ENCODE results near the gene NTHL1. TPM values are rescaled to one million over a fixed set of nuclear protein-coding genes. Genes with fewer than 3 reads are reported as not detected.
A peak's percentile ranks its signal among the peaks of the same experiment; 100 is the strongest.

NTHL1 gene
- total and polyA plus RNA-seq, 2 of the 13 experiments (the other 11 are each of a cell fraction or from before 2014, with no cell fraction given), result 47.5 to 64.9 TPM

DNA sequence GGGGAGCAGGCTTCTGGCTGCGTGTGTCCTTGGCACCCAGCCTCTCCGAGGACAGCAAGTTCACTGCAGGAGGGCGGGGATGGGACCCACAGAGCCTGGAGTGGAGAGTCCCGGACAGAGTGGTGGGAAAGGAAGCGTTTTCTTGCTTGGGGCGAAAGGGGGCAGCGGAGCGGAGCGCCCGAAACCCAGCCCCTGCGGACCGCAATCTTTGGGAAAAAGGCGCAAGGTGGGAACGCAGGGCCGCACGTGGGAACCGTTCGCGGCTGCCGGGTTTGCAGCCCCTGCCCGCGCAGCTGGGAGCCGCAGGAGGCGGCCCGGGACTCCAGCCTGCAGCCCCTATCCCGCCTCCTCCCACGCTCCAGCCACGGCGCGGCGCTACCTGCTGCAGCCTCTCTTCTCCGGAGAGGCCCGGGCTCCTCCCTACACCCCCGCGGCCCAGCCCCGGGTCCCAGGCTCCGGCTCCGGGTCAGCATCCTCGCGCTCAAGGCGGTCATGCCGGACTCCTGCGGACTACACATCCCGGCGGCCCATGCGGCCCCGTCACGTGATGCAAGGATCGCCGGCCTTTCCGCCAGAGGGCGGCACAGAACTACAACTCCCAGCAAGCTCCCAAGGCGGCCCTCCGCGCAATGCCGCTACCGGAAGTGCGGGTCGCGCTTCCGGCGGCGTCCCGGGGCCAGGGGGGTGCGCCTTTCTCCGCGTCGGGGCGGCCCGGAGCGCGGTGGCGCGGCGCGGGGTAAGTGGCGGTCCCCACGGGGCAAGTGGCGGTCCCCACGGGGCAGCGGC is at the start of gene NTHL1, which contains the start of gene TSC2 (continued):
- TF ChIP-seq, protein P1, sequence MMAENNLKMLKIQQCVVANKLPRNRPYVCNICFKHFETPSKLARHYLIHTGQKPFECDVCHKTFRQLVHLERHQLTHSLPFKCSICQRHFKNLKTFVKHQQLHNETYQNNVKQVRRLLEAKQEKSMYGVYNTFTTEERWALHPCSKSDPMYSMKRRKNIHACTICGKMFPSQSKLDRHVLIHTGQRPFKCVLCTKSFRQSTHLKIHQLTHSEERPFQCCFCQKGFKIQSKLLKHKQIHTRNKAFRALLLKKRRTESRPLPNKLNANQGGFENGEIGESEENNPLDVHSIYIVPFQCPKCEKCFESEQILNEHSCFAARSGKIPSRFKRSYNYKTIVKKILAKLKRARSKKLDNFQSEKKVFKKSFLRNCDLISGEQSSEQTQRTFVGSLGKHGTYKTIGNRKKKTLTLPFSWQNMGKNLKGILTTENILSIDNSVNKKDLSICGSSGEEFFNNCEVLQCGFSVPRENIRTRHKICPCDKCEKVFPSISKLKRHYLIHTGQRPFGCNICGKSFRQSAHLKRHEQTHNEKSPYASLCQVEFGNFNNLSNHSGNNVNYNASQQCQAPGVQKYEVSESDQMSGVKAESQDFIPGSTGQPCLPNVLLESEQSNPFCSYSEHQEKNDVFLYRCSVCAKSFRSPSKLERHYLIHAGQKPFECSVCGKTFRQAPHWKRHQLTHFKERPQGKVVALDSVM (CRISPR knock-in tag; IDR thresholded peaks at IDR 0.05), result peak; percentile 48; the same call in 1 of the 2 replicates
- TF ChIP-seq HNRNPUL1 (IDR thresholded peaks at IDR 0.05; ENCODE audit: low read depth, low read length) (no peak; the same call in 1 of the 2 replicates), SRF (IDR thresholded peaks at IDR 0.05; ENCODE audit: low read depth, low read length) (no peak), ATAD3A (CRISPR knock-in tag; IDR thresholded peaks at IDR 0.05) (no peak), CBX2 (IDR thresholded peaks at IDR 0.05; ENCODE audit: low read depth, low read length) (no peak), CBX2 (CRISPR knock-in tag; IDR thresholded peaks at IDR 0.05; ENCODE audit: low read depth) (no peak), TEAD2 (CRISPR knock-in tag; IDR thresholded peaks at IDR 0.05) (no peak), HDAC6 (IDR thresholded peaks at IDR 0.05; ENCODE audit: low read depth, low read length) (no peak), CAMTA2 (CRISPR knock-in tag; IDR thresholded peaks at IDR 0.05; ENCODE audit: borderline replicate concordance) (peak; percentile 74; the same call in 1 of the 2 replicates), RFX5 (IDR thresholded peaks at IDR 0.05; ENCODE audit: low read depth, low read length) (0 out of 2 replicates have a peak, but pooled peaks have one; percentile 4), SATB2 (CRISPR knock-in tag; IDR thresholded peaks at IDR 0.05) (no peak; the same call in 1 of the 2 replicates), CHD2 (IDR thresholded peaks at IDR 0.05; ENCODE audit: low read depth, low read length) (no peak), ZNF124 (CRISPR knock-in tag; IDR thresholded peaks at IDR 0.05) (0 out of 2 replicates have a peak, but pooled peaks have one; percentile 70), ZNF253 (CRISPR knock-in tag; IDR thresholded peaks at IDR 0.05; ENCODE audit: borderline replicate concordance) (no peak), SCMH1 (CRISPR knock-in tag; IDR thresholded peaks at IDR 0.05; ENCODE audit: borderline replicate concordance) (no peak), GZF1 (CRISPR knock-in tag; IDR thresholded peaks at IDR 0.05) (peak; percentile 59; the same call in 1 of the 2 replicates), TCF12 (IDR thresholded peaks at IDR 0.05) (no peak), TCF12 (CRISPR knock-in tag; IDR thresholded peaks at IDR 0.05) (no peak)
- TF ChIP-seq, protein P2, sequence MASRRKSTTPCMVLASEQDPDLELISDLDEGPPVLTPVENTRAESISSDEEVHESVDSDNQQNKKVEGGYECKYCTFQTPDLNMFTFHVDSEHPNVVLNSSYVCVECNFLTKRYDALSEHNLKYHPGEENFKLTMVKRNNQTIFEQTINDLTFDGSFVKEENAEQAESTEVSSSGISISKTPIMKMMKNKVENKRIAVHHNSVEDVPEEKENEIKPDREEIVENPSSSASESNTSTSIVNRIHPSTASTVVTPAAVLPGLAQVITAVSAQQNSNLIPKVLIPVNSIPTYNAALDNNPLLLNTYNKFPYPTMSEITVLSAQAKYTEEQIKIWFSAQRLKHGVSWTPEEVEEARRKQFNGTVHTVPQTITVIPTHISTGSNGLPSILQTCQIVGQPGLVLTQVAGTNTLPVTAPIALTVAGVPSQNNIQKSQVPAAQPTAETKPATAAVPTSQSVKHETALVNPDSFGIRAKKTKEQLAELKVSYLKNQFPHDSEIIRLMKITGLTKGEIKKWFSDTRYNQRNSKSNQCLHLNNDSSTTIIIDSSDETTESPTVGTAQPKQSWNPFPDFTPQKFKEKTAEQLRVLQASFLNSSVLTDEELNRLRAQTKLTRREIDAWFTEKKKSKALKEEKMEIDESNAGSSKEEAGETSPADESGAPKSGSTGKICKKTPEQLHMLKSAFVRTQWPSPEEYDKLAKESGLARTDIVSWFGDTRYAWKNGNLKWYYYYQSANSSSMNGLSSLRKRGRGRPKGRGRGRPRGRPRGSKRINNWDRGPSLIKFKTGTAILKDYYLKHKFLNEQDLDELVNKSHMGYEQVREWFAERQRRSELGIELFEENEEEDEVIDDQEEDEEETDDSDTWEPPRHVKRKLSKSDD (CRISPR knock-in tag; IDR thresholded peaks at IDR 0.05; ENCODE audit: low read depth), result peak; percentile 73
- TF ChIP-seq, protein P3, sequence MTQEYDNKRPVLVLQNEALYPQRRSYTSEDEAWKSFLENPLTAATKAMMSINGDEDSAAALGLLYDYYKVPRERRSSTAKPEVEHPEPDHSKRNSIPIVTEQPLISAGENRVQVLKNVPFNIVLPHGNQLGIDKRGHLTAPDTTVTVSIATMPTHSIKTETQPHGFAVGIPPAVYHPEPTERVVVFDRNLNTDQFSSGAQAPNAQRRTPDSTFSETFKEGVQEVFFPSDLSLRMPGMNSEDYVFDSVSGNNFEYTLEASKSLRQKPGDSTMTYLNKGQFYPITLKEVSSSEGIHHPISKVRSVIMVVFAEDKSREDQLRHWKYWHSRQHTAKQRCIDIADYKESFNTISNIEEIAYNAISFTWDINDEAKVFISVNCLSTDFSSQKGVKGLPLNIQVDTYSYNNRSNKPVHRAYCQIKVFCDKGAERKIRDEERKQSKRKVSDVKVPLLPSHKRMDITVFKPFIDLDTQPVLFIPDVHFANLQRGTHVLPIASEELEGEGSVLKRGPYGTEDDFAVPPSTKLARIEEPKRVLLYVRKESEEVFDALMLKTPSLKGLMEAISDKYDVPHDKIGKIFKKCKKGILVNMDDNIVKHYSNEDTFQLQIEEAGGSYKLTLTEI (CRISPR knock-in tag; conservative IDR thresholded peaks at IDR 0.05), result no peak
- TF ChIP-seq, protein P4, sequence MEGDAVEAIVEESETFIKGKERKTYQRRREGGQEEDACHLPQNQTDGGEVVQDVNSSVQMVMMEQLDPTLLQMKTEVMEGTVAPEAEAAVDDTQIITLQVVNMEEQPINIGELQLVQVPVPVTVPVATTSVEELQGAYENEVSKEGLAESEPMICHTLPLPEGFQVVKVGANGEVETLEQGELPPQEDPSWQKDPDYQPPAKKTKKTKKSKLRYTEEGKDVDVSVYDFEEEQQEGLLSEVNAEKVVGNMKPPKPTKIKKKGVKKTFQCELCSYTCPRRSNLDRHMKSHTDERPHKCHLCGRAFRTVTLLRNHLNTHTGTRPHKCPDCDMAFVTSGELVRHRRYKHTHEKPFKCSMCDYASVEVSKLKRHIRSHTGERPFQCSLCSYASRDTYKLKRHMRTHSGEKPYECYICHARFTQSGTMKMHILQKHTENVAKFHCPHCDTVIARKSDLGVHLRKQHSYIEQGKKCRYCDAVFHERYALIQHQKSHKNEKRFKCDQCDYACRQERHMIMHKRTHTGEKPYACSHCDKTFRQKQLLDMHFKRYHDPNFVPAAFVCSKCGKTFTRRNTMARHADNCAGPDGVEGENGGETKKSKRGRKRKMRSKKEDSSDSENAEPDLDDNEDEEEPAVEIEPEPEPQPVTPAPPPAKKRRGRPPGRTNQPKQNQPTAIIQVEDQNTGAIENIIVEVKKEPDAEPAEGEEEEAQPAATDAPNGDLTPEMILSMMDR (CRISPR knock-in tag; IDR thresholded peaks at IDR 0.05), result peak; percentile 54
